Raji (cell line): ENCODE data around the gene PPM1H.

Source experiments
- POLR2A ChIP-seq: IDR thresholded peaks from 2 replicates; pipeline ENCODE4 v1.6.1; 2011; ENCODE audit warnings: low read depth, low read length, control low read depth; ENCODE audit not compliant: insufficient read depth

Gene PPM1H

GRCh38 chr12:62806244-62806836, 128.6 kb downstream of the PPM1H start:
- TF ChIP-seq POLR2A, result no peak

GRCh38 chr12:62805517-62805916, 129.4 kb downstream of the PPM1H start:
- TF ChIP-seq POLR2A, result no peak

GRCh38 chr12:62803756-62804155, 131.2 kb downstream of the PPM1H start:
- TF ChIP-seq POLR2A, result no peak

DNA sequence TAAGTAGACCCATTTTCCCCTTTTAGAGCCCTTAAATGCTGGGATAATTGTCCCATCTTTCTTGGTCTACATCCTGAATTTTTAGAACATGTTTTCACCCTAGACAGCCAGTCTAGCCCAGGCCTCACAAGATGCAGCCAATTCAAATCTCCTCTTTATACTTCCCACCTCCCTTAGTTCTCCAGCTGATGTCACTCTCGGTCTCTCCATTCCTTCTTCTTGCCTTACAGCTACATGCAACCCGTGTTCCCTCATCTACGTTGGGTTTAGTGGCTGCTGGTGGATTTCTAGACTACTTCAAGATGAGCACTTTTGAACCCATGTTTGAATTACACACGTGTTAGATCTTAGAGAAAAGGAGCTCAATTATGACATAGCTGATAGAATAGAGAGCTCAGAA, 132.0 kb downstream of the PPM1H start:
- TF ChIP-seq POLR2A, result no peak

DNA sequence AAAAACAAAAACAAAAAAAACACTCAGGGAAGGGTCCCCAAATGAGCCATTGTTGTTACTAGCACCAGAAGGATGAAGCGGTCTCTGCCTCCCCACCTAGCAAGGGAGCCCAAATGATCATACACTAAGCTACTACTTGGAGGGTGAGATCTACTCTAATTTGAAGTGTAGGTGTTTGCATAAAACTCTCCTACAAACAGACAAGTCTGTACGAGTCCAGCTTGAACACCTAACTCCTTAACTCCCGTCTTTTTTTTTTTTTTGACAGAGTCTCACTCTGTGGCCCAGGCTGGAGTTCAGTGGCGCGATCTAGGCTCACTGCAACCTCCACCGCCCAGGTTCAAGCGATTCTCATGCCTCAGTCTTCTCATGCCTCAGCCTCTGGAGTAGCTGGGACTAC, 132.6 kb downstream of the PPM1H start:
- TF ChIP-seq POLR2A, result no peak

GRCh38 chr12:62801796-62802195, 133.2 kb downstream of the PPM1H start:
- no peak for TF ChIP-seq POLR2A

GRCh38 chr12:62800707-62801400, 134.1 kb downstream of the PPM1H start:
- TF ChIP-seq POLR2A, result no peak

- no peak for TF ChIP-seq POLR2A
These were observed 135.1 kb downstream of the PPM1H start for GRCh38 chr12:62799766-62800406.

- TF ChIP-seq POLR2A, result no peak
These were observed 135.7 kb downstream of the PPM1H start for GRCh38 chr12:62799126-62799736.

GRCh38 chr12:62794218-62794583, 140.7 kb downstream of the PPM1H start:
- TF ChIP-seq POLR2A, result no peak

- TF ChIP-seq POLR2A, result no peak
These were observed 141.4 kb downstream of the PPM1H start for GRCh38 chr12:62793256-62794217.

GRCh38 chr12:62792236-62792870, 142.6 kb downstream of the PPM1H start:
- TF ChIP-seq POLR2A, result no peak

- TF ChIP-seq POLR2A, result no peak
These were observed 145.1 kb downstream of the PPM1H start for GRCh38 chr12:62789851-62790250.

- TF ChIP-seq POLR2A, result no peak
These were observed 147.3 kb downstream of the PPM1H start for GRCh38 chr12:62787611-62788010.
